Rectal smooth muscle tissue (tissue), 1 donor: ENCODE results near the gene ACE.
"Not testable (repeated sequence)": the region's sequence is repeated elsewhere in the genome, so short reads cannot be mapped to it uniquely, and the experiment has no call there.

Experiments
- H3K27ac ChIP-seq: one replicate; pipeline ENCODE4 v1.7.0; 2013; ENCODE audit warnings: low read depth, low read length, inconsistent platforms
- H3K27me3 ChIP-seq: one replicate; pipeline ENCODE4 v1.7.0; 2013; ENCODE audit warnings: low read length; ENCODE audit not compliant: control insufficient read depth, insufficient read depth
- H3K36me3 ChIP-seq: one replicate; pipeline ENCODE4 v1.7.0; 2013; ENCODE audit warnings: low read length; ENCODE audit not compliant: control insufficient read depth, insufficient read depth
- H3K4me1 ChIP-seq: one replicate; pipeline ENCODE4 v1.7.0; 2013; ENCODE audit warnings: low read length; ENCODE audit not compliant: control insufficient read depth, insufficient read depth
- H3K4me3 ChIP-seq: one replicate; pipeline ENCODE4 v1.7.0; 2013; ENCODE audit warnings: low read length
- H3K9ac ChIP-seq: one replicate; pipeline ENCODE4 v1.7.0; 2013; ENCODE audit warnings: low read length

The ACE gene

DNA sequence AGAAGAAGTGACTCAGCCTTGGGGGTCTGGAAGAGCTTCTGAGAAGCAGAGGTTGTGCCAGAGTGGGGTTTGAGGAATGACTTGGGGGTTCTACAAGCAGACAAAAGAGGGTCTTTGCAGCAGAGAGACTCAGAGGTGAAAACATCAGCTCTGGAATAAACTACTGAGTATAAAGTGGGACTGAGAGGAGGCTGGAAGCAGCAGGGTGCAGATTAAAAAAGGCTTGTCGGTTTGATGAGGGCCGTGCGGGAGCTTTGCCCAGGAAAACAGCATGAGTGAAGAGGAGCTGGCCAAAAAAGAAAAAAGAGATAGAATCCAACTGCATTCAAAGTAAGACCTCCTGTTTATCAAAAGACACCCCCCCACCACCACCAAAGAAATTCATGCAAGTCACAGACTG is 13.1 kb upstream of the ACE start:
- no peak overlapping the region for H3K4me3 ChIP-seq
- H3K36me3 ChIP-seq, result no peaks in the 10 kb centered on the region
- H3K27me3 ChIP-seq, result no peaks in the 10 kb centered on the region
- no peak overlapping the region for H3K9ac ChIP-seq
- H3K4me1 ChIP-seq, result no peaks in the 10 kb centered on the region
- H3K27ac ChIP-seq, result no peak overlapping the region

DNA sequence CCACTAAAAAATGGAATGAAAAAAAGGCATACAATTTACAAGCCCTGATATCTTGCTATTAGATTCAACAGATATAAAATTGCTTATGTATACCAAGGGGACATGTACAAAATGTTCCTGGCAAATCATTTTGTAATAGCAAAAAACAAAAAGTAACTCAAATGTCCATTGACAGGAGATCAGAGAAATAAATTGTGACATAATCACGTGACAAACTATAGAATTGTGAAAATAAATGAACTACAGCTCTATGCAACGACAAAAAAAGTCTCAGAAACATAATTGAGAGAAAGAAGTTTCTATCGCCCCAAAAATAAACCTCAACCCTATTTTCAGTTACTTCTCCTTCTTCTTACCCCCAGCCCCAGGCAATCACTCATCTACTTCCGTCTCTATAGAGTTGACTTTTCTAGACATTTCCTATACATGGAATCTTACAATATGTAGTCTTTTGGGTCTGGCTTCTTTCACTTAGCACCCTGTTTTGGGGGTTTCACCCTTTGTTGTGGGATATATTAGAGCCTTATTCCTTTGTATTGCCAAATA is 12.1 kb upstream of the ACE start:
- Histone ChIP-seq H3K27ac (no peak overlapping the region), H3K4me1 (no peaks in the 10 kb centered on the region), H3K27me3 (no peaks in the 10 kb centered on the region), H3K36me3 (no peaks in the 10 kb centered on the region), H3K4me3 (no peak overlapping the region), H3K9ac (no peak overlapping the region)

DNA sequence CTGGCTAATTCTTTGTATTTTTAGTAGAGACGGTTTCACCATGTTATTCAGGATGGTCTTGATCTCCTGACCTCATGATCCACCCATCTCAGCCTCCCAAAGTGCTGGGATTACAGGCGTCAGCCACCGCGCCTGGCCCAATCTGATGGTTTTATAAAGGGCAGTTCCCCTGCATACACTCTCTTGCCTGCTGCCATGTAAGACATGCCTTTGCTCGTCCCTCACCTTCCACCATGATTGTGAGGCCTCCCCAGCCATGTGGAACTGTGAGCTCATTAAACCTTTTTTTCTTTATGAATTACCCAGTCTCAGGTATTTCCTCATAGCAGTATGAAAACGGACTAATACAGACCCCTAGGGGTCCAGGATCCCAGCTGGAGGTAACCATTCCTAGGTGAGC is 8.8 kb upstream of the ACE start:
- H3K4me3 ChIP-seq, H3K27me3 ChIP-seq, H3K36me3 ChIP-seq, H3K9ac ChIP-seq, H3K27ac ChIP-seq, H3K4me1 ChIP-seq: not testable (repeated sequence)

- Histone ChIP-seq H3K9ac (no peak overlapping the region), H3K4me3 (no peak overlapping the region), H3K27me3 (peaks cover 8% of the 10 kb centered on the region), H3K27ac (no peak overlapping the region), H3K36me3 (no peaks in the 10 kb centered on the region), H3K4me1 (no peaks in the 10 kb centered on the region)
Observed at GRCh38 chr17:63474174-63474573, 2.7 kb upstream of the ACE start.

- H3K27me3 ChIP-seq, result peaks cover 8% of the 10 kb centered on the region
- no peak overlapping the region for H3K9ac ChIP-seq
- no peak overlapping the region for H3K4me3 ChIP-seq
- no peaks in the 10 kb centered on the region for H3K4me1 ChIP-seq
- H3K27ac ChIP-seq, result no peak overlapping the region
- H3K36me3 ChIP-seq, result no peaks in the 10 kb centered on the region
Observed at GRCh38 chr17:63474586-63475460, 2.0 kb upstream of the ACE start.

GRCh38 chr17:63475491-63476412 is 1.1 kb upstream of the ACE start:
- Histone ChIP-seq H3K36me3 (no peaks in the 10 kb centered on the region), H3K4me3 (peak overlapping the region; percentile 16), H3K4me1 (no peaks in the 10 kb centered on the region), H3K9ac (no peak overlapping the region), H3K27me3 (peaks cover 8% of the 10 kb centered on the region), H3K27ac (no peak overlapping the region)

GRCh38 chr17:63476459-63476853 is 405 bp upstream of the ACE start:
- no peak overlapping the region for H3K9ac ChIP-seq
- no peaks in the 10 kb centered on the region for H3K36me3 ChIP-seq
- H3K4me3 ChIP-seq, result peak overlapping the region; percentile 64
- H3K4me1 ChIP-seq, result no peaks in the 10 kb centered on the region
- no peak overlapping the region for H3K27ac ChIP-seq
- H3K27me3 ChIP-seq, result peaks cover 8% of the 10 kb centered on the region

DNA sequence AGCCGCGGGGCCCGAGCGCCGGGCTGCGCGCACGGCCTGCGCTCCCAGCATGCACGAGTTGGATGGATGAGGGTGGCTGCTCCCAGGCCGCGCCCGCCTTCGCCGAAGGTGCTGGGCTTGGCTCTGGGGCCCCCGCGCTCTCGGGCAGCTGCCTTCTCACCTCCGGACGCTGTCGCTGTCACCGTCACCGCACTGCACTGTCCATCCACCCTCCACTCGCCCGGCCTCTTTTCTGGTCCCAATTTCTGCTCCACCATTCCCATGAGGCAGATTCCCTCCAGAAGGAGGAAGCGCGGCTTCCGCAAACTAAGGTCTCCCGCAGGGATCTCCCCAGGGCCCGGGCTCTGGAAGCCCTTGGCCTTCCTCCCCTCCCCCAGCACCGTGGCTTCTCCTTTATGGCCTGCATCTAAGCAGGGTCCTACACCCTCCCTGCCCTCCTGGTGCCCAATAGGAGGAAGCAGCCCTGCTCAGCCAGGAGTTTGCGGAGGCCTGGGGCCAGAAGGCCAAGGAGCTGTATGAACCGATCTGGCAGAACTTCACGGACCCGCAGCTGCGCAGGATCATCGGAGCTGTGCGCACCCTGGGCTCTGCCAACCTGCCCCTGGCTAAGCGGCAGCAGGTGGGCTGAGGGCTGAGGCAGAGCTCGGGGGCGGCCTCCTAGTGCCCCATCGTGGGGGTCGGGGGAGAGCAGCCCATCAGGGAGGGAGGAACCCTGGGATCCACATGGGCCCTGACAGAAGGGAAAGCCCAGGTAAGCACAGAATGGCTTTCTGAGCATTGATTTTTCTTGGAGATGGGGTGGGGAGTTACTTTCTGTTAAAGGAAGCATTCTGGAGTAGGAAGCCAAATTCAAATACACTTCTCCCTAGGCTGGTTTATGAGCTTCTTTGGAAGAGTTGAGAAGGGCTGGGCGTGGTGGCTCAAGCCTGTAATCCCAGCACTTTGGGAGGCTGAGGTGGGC is 899 bp downstream of the ACE start:
- H3K9ac ChIP-seq, result no peak overlapping the region
- H3K4me1 ChIP-seq, result no peaks in the 10 kb centered on the region
- H3K27ac ChIP-seq, result no peak overlapping the region

GRCh38 chr17:63478814-63479494 is 2.1 kb downstream of the ACE start:
- H3K27me3 ChIP-seq, result peaks cover 9% of the 10 kb centered on the region
- no peaks in the 10 kb centered on the region for H3K4me1 ChIP-seq
- no peak overlapping the region for H3K9ac ChIP-seq

More for the DNA sequence above, 899 bp downstream of the ACE start:
- Histone ChIP-seq H3K27me3 (peaks cover 9% of the 10 kb centered on the region), H3K4me3 (peak overlapping the region; percentile 59), H3K36me3 (no peaks in the 10 kb centered on the region)

GRCh38 chr17:63479495-63480184 is 2.8 kb downstream of the ACE start:
- Histone ChIP-seq H3K27me3 (peaks cover 9% of the 10 kb centered on the region), H3K36me3 (no peaks in the 10 kb centered on the region), H3K9ac (no peak overlapping the region), H3K4me1 (no peaks in the 10 kb centered on the region), H3K4me3 (no peak overlapping the region), H3K27ac (no peak overlapping the region)

More at GRCh38 chr17:63478814-63479494, 2.1 kb downstream of the ACE start:
- Histone ChIP-seq H3K36me3 (no peaks in the 10 kb centered on the region), H3K4me3 (peak overlapping the region; percentile 0), H3K27ac (no peak overlapping the region)
